ENCODE data around the gene PCMT1.
"Not testable (repeated sequence)": the region's sequence is repeated elsewhere in the genome, so short reads cannot be mapped to it uniquely, and the experiment has no call there.

PCMT1 gene

DNA sequence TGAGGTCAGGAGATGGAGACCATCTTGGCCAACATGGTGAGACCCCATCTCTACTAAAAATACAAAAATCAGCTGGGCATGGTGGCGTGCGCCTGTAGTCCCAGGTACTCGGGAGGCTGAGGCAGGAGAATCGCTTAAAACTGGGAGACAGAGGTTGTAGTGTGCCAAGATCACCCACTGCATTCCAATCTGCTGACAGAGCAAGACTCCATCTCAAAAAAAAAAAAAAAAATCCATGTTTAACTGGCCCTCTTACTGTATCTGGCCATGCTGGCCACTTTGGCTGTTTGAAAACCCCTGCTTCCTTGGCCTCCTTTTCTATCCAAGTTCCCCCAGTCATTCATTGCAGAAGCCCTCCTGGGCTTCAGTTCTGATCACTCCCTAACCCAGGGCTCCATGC lies 94.5 kb downstream of the PCMT1 start:
- not testable (repeated sequence) for H3K9me3 ChIP-seq (ENCODE audit: insufficient read depth, low read depth, low read length); H3K4me1 ChIP-seq (ENCODE audit: insufficient read depth, low read length); H3K4me3 ChIP-seq (ENCODE audit: low read length); H3K27ac ChIP-seq (ENCODE audit: low read depth, low read length); H3K9ac ChIP-seq (ENCODE audit: low read depth, low read length); H3K36me3 ChIP-seq (ENCODE audit: insufficient read depth, low read length); H3K27me3 ChIP-seq (ENCODE audit: insufficient read depth, low read length)
- 84% methylated on average over 4 of the region's 4 CpGs for WGBS

DNA sequence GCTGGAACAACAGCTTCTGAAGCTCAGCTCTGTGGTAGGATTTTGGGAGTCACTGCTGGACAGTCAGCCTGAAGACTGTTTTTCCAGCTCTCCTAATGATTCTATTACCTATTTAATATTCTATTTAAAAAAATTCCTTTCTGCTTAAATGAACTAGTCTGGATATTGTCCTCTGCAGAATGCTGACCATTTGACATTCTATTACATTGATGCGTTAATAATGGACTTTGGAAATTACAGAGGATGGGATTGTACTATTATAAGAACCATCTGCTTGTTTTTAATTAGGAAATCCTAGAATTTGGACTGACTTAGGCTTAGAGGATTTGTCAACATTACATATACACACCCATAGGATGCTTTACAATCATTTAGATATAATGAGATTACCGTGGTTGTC lies 94.9 kb downstream of the PCMT1 start:
- no peaks in the 10 kb centered on the region for H3K36me3 ChIP-seq (ENCODE audit: insufficient read depth, low read length)
- WGBS = 100% methylated on average over 2 of the region's 2 CpGs
- H3K4me1 ChIP-seq (ENCODE audit: insufficient read depth, low read length) = no peaks in the 10 kb centered on the region
- no peaks in the 10 kb centered on the region for H3K9me3 ChIP-seq (ENCODE audit: insufficient read depth, low read depth, low read length)
- no peak overlapping the region for H3K4me3 ChIP-seq (ENCODE audit: low read length)
- H3K9ac ChIP-seq (ENCODE audit: low read depth, low read length) = no peak overlapping the region
- H3K27me3 ChIP-seq (ENCODE audit: insufficient read depth, low read length) = no peaks in the 10 kb centered on the region
- no peak overlapping the region for H3K27ac ChIP-seq (ENCODE audit: low read depth, low read length)

DNA sequence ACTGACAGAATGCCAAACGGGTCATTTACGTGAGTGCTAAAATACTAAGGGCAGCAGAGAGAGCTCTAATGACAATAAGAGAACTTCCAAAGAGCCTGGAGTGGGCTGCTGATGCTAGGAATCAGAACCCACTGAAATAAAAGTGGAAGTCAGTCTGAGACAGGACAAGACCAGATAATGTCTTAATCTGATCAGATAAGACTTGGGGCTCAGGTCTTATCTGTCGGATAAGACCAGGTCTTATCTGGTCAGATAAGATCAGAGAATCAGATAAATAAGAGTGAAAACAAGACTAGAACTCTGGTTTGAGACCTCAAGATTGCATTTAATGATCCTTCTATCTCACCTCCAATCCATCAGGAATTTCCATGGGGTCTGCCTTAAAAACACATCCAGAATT lies 96.0 kb downstream of the PCMT1 start:
- H3K9ac ChIP-seq (ENCODE audit: low read depth, low read length) = no peak overlapping the region
- no peaks in the 10 kb centered on the region for H3K27me3 ChIP-seq (ENCODE audit: insufficient read depth, low read length)
- no peaks in the 10 kb centered on the region for H3K4me1 ChIP-seq (ENCODE audit: insufficient read depth, low read length)
- 78% methylated on average over 3 of the region's 3 CpGs for WGBS
- H3K4me3 ChIP-seq (ENCODE audit: low read length) = no peak overlapping the region
- no peak overlapping the region for H3K27ac ChIP-seq (ENCODE audit: low read depth, low read length)
- no peaks in the 10 kb centered on the region for H3K36me3 ChIP-seq (ENCODE audit: insufficient read depth, low read length)
- no peaks in the 10 kb centered on the region for H3K9me3 ChIP-seq (ENCODE audit: insufficient read depth, low read depth, low read length)

DNA sequence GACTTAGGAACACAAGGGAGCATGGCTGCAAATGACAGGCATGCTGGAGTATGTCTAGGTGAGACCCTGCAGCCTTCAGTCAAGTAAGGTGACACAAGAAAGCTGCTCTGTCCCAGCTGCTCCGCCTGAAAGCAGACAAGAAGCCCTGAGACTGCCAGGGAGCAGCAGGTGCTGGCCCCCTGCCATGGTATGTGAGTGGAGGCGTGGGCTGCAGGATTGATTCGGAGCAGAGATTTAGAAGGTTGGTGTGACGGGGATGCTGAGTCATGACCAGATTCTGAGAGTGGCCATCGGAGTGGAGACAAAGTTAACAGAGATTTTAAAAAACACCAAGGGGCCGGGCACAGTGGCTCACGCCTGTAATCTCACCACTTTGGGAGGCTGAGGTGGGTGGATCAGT lies 96.8 kb downstream of the PCMT1 start:
- 79% methylated on average over 7 of the region's 7 CpGs for WGBS
- Histone ChIP-seq H3K4me3 (ENCODE audit: low read length) (no peak overlapping the region), H3K9me3 (ENCODE audit: insufficient read depth, low read depth, low read length) (no peaks in the 10 kb centered on the region), H3K4me1 (ENCODE audit: insufficient read depth, low read length) (no peaks in the 10 kb centered on the region), H3K36me3 (ENCODE audit: insufficient read depth, low read length) (no peaks in the 10 kb centered on the region), H3K9ac (ENCODE audit: low read depth, low read length) (no peak overlapping the region), H3K27ac (ENCODE audit: low read depth, low read length) (no peak overlapping the region), H3K27me3 (ENCODE audit: insufficient read depth, low read length) (no peaks in the 10 kb centered on the region)

DNA sequence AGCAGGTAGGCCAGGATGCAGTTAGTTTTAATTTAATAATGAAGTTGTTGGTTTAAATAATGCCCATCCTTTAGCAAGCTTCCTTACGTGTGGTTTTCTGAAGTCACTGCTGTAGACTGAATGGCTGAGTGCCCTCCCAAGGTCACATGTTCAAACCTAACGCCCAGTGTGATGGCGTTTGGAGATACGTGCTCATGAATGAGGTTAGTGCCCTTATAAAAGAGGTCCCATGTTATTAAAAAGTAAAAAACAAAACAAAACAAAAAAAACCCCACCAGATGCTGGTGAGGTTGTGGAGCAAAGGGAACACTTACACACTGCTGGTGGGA lies 98.4 kb downstream of the PCMT1 start:
- Histone ChIP-seq H3K9ac (ENCODE audit: low read depth, low read length) (no peak overlapping the region), H3K27me3 (ENCODE audit: insufficient read depth, low read length) (no peaks in the 10 kb centered on the region), H3K27ac (ENCODE audit: low read depth, low read length) (no peak overlapping the region), H3K36me3 (ENCODE audit: insufficient read depth, low read length) (no peaks in the 10 kb centered on the region), H3K4me1 (ENCODE audit: insufficient read depth, low read length) (0 out of 2 replicates have a peak, but pooled peaks cover 4% of the 10 kb centered on the region), H3K4me3 (ENCODE audit: low read length) (no peak overlapping the region), H3K9me3 (ENCODE audit: insufficient read depth, low read depth, low read length) (no peaks in the 10 kb centered on the region)
- WGBS = 87% methylated on average over 3 of the region's 4 CpGs

DNA sequence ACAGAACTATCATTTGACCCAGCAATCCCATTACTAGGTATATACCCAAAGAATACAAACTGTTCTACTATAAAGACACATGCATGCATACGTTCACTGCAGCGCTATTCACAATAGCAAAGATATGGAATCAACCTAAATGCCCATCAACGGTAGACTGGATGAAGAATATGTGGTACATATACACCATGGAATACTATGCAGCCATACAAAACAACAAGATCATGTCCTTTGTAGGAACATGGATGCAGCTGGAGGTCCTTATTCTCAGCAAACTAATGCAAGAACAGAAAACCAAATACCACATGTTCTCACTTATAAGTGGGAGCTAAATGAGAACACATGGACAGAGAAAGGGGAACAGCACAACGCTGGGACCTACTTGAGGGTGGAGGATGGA lies 98.8 kb downstream of the PCMT1 start:
- not testable (repeated sequence) for H3K4me3 ChIP-seq (ENCODE audit: low read length); H3K36me3 ChIP-seq (ENCODE audit: insufficient read depth, low read length); H3K27ac ChIP-seq (ENCODE audit: low read depth, low read length); H3K27me3 ChIP-seq (ENCODE audit: insufficient read depth, low read length); H3K4me1 ChIP-seq (ENCODE audit: insufficient read depth, low read length); H3K9me3 ChIP-seq (ENCODE audit: insufficient read depth, low read depth, low read length); H3K9ac ChIP-seq (ENCODE audit: low read depth, low read length)
- 87% methylated on average over 4 of the region's 4 CpGs for WGBS

DNA sequence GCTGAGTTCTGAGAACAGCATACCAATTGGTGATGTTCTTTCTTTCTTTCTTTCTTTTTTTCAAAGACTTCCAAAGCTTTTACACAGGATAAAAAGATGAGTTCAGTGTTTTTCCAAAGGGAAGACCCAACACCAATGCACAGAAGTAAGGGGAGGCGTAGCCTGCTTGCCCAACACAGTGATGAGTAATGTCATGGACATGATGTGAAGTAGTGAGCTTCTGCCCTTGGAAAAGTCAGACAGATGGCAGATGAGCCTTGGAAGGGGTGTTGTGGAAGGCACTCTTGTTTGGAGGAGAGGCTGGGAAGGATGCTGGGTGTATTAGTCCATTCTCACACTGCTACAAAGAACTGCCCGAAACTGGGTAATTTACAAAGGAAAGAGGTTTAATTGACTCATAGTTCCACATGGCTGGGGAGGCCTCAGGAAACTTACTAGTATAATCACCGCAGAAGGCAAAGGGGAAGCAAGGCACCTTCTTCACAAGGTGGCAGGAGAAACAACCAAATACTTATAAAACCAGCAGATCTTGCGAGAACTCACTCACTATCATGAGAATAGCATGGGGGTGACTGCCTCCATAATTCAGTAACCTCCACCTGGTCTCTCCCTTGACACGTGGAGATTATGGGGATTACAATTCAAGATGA lies 102.0 kb downstream of the PCMT1 start:
- H3K27me3 ChIP-seq (ENCODE audit: insufficient read depth, low read length) = no peaks in the 10 kb centered on the region
- WGBS = 95% methylated on average over 4 of the region's 5 CpGs
- H3K9me3 ChIP-seq (ENCODE audit: insufficient read depth, low read depth, low read length) = no peaks in the 10 kb centered on the region
- no peak overlapping the region for H3K4me3 ChIP-seq (ENCODE audit: low read length)
- no peak overlapping the region for H3K27ac ChIP-seq (ENCODE audit: low read depth, low read length)
- peaks cover 20% of the 10 kb centered on the region; the same call in 1 of the 2 replicates for H3K4me1 ChIP-seq (ENCODE audit: insufficient read depth, low read length)
- H3K9ac ChIP-seq (ENCODE audit: low read depth, low read length) = no peak overlapping the region
- no peaks in the 10 kb centered on the region for H3K36me3 ChIP-seq (ENCODE audit: insufficient read depth, low read length)

DNA sequence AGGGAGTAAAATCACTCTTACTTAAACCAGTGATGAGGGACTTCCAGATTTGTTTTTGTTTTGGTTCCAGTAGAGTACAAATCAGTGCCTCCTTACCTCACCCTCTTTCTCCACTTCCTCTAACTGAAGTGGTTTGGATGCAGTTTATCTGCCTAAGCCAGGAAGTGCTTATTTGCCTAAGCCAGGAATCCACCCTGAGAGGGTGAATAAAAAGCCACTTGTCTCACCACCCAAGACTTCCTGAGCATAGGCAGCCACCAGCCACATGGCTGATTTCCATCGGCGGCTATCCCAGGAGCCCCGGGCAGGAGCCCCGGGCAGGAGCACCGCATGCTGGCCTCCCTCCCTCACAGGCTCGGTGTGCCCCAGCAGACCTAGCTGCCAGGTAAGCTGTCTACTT lies 102.6 kb downstream of the PCMT1 start:
- H3K4me1 ChIP-seq (ENCODE audit: insufficient read depth, low read length) = peaks cover 20% of the 10 kb centered on the region; the same call in 1 of the 2 replicates
- no peaks in the 10 kb centered on the region for H3K9me3 ChIP-seq (ENCODE audit: insufficient read depth, low read depth, low read length)
- 79% methylated on average over 6 of the region's 6 CpGs for whole genome bisulfite sequencing
- H3K9ac ChIP-seq (ENCODE audit: low read depth, low read length) = no peak overlapping the region
- no peak overlapping the region for H3K27ac ChIP-seq (ENCODE audit: low read depth, low read length)
- no peak overlapping the region for H3K4me3 ChIP-seq (ENCODE audit: low read length)
- H3K36me3 ChIP-seq (ENCODE audit: insufficient read depth, low read length) = no peaks in the 10 kb centered on the region
- no peaks in the 10 kb centered on the region for H3K27me3 ChIP-seq (ENCODE audit: insufficient read depth, low read length)

DNA sequence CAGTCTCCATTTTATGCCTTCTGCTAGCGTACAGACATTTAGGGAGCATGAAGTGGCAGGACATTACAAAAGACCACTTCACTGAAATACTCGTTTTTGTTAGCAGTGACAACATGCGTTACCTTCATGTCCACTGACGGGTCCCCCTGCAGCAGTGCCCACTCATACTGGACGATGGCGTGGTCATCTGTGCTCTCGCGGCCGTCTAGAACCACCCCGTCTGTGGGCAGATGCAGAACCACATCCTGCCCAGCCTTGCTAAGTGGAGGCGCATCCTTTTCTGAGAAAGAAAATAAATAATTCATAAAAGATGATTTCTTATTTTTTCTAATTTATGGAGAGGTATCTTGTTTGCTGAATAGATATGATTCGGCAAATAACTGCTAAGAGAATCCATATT lies 103.3 kb downstream of the PCMT1 start:
- whole genome bisulfite sequencing = 96% methylated on average over 11 of the region's 12 CpGs

DNA sequence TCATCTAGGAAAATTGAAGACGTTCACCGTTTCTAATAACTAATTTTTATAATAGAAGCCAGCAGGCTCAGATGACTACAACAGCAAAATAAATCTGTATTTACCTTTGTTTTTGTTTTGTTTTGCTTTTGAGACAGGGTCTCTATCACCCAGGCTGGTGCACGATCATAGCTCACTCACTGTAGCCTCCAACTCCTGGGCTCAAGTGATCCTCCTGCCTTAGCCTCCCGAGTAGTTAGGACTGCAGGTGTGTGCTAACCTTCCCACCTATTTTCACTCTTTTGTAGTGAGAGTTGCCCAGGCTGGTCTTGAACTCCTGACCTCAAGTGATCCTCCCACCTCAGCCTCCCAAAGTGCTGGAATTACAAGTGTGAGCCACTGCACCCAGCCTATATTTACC lies 104.5 kb downstream of the PCMT1 start:
- not testable (repeated sequence) for H3K4me3 ChIP-seq (ENCODE audit: low read length)

More for the DNA sequence above, 103.3 kb downstream of the PCMT1 start:
- H3K4me1 ChIP-seq (ENCODE audit: insufficient read depth, low read length) = peaks cover 20% of the 10 kb centered on the region; the same call in 1 of the 2 replicates
- no peaks in the 10 kb centered on the region for H3K36me3 ChIP-seq (ENCODE audit: insufficient read depth, low read length)
- H3K4me3 ChIP-seq (ENCODE audit: low read length) = no peak overlapping the region
- H3K9me3 ChIP-seq (ENCODE audit: insufficient read depth, low read depth, low read length) = no peaks in the 10 kb centered on the region
- H3K27me3 ChIP-seq (ENCODE audit: insufficient read depth, low read length) = no peaks in the 10 kb centered on the region
- no peak overlapping the region for H3K9ac ChIP-seq (ENCODE audit: low read depth, low read length)
- no peak overlapping the region for H3K27ac ChIP-seq (ENCODE audit: low read depth, low read length)

DNA sequence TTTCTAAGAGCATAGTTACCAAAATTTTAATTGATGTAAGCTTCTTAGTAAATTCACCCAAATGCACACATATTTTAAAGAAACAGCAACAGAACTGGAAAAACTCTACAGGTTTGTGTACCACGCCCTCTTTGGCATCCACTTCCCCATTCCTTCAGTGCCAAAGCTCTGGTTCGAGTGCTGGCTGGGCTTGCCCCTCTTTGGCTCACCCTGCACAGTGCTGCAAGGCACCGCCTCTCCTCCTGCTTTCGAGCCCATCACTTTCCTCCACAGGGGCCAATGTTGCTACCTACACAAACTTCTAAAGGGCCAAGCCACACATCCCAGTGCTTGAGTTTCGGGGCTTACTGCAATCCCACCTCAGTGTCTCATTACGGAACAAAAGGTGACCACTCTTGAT lies 105.0 kb downstream of the PCMT1 start:
- Histone ChIP-seq H3K27me3 (ENCODE audit: insufficient read depth, low read length) (no peaks in the 10 kb centered on the region), H3K9me3 (ENCODE audit: insufficient read depth, low read depth, low read length) (no peaks in the 10 kb centered on the region), H3K9ac (ENCODE audit: low read depth, low read length) (no peak overlapping the region), H3K4me3 (ENCODE audit: low read length) (no peak overlapping the region), H3K36me3 (ENCODE audit: insufficient read depth, low read length) (no peaks in the 10 kb centered on the region), H3K27ac (ENCODE audit: low read depth, low read length) (no peak overlapping the region), H3K4me1 (ENCODE audit: insufficient read depth, low read length) (peaks cover 20% of the 10 kb centered on the region; the same call in 1 of the 2 replicates)
- WGBS = 82% methylated on average over 6 of the region's 6 CpGs

More for the DNA sequence above, 104.5 kb downstream of the PCMT1 start:
- H3K9me3 ChIP-seq (ENCODE audit: insufficient read depth, low read depth, low read length); H3K27ac ChIP-seq (ENCODE audit: low read depth, low read length); H3K9ac ChIP-seq (ENCODE audit: low read depth, low read length); H3K27me3 ChIP-seq (ENCODE audit: insufficient read depth, low read length); H3K36me3 ChIP-seq (ENCODE audit: insufficient read depth, low read length): not testable (repeated sequence)
- 99% methylated on average over 4 of the region's 4 CpGs for WGBS
- H3K4me1 ChIP-seq (ENCODE audit: insufficient read depth, low read length) = peaks cover 20% of the 10 kb centered on the region; the same call in 1 of the 2 replicates

DNA sequence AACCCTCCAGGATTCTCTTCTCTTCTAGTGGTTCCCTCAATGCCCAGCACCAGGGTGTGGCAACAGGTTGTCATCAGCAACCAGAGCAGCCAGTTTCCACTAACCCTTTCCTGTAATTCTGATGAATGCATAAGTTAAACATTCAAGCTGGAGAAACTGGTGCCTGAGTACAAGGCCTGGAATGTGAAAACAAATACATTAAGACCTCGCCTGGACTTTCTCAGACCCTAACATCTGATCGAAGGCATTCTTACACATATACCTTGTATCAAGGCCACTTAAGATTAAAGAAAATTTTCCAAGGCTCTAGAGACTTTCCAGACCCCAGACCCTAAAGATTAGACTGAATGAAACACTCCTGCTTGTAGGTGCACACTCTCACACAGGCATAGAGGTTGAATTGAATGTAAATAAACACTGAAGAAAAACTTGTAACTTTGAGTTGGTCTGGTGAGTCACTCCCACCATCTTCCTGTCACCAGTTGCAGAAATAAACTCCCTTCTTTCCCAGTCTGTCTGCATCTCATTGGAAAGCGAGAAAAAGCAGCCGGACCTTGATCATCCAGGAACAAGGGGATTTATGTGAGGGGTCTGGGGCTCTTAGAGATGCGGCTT lies 105.6 kb downstream of the PCMT1 start:
- H3K27ac ChIP-seq (ENCODE audit: low read depth, low read length) = no peak overlapping the region
- no peaks in the 10 kb centered on the region for H3K9me3 ChIP-seq (ENCODE audit: insufficient read depth, low read depth, low read length)
- H3K27me3 ChIP-seq (ENCODE audit: insufficient read depth, low read length) = no peaks in the 10 kb centered on the region
- peaks cover 20% of the 10 kb centered on the region; the same call in 1 of the 2 replicates for H3K4me1 ChIP-seq (ENCODE audit: insufficient read depth, low read length)
- H3K36me3 ChIP-seq (ENCODE audit: insufficient read depth, low read length) = no peaks in the 10 kb centered on the region
- H3K9ac ChIP-seq (ENCODE audit: low read depth, low read length) = no peak overlapping the region
- H3K4me3 ChIP-seq (ENCODE audit: low read length) = no peak overlapping the region
- WGBS = 74% methylated on average over 5 of the region's 5 CpGs
